Neural cell (in vitro differentiated cells): ENCODE data around the gene MAGEH1. TPM values are rescaled to one million over a fixed set of nuclear protein-coding genes. Genes with fewer than 3 reads are reported as not detected.
"Not testable (repeated sequence)": the region's sequence is repeated elsewhere in the genome, so short reads cannot be mapped to it uniquely, and the experiment has no call there.

Experiments
- H2AFZ ChIP-seq: fragments of 200-600, 300-800 bp; sonication (generic), shearing (Covaris generic); 2 replicates; pipeline ENCODE4 v1.6.0; 2014; ENCODE audit warnings: low read depth, mild to moderate bottlenecking, antibody characterized with exemption, low read length, moderate library complexity
- H3F3A ChIP-seq: fragments of 200-600 bp; shearing (Covaris generic); 2 replicates; pipeline ENCODE4 v1.6.1; 2016; ENCODE audit warnings: mild to moderate bottlenecking, moderate library complexity, mixed read lengths, antibody characterized with exemption, low read length; ENCODE audit not compliant: insufficient read depth, poor library complexity, severe bottlenecking
- H3K27ac ChIP-seq: fragments of 200-600, 300-800 bp; sonication (generic), shearing (Covaris generic); 2 replicates; pipeline ENCODE4 v1.5.1; 2014; ENCODE audit warnings: mild to moderate bottlenecking, low read length, moderate library complexity
- H3K27me3 ChIP-seq: fragments of 300-800, 200-600 bp; sonication (generic), shearing (Covaris generic); 2 replicates; pipeline ENCODE4 v1.6.0; 2014; ENCODE audit warnings: mild to moderate bottlenecking, low read depth, low read length, moderate library complexity; ENCODE audit not compliant: insufficient read depth
- H3K36me3 ChIP-seq: fragments of 300-800, 200-600 bp; sonication (generic), shearing (Covaris generic); 2 replicates; pipeline ENCODE4 v1.5.1; 2014; ENCODE audit warnings: mild to moderate bottlenecking, antibody characterized with exemption, low read length, moderate library complexity; ENCODE audit not compliant: insufficient read depth
- H3K4me2 ChIP-seq: fragments of 300-800, 200-600 bp; sonication (generic), shearing (Covaris generic); 2 replicates; pipeline ENCODE4 v1.6.0; 2014; ENCODE audit warnings: mild to moderate bottlenecking, low read length
- H3K4me3 ChIP-seq: fragments of 300-800, 200-600 bp; sonication (generic), shearing (Covaris generic); 2 replicates; pipeline ENCODE4 v1.5.1; 2014; ENCODE audit warnings: mild to moderate bottlenecking, low read length, moderate library complexity
- H3K79me2 ChIP-seq: fragments of 200-600 bp; shearing (Covaris generic); replicated peaks from 2 replicates; pipeline ENCODE4 v1.6.0; 2014; ENCODE audit warnings: mild to moderate bottlenecking, low read length, moderate library complexity; ENCODE audit not compliant: insufficient read depth
- H3K9ac ChIP-seq: fragments of 300-800, 200-600 bp; sonication (generic), shearing (Covaris generic); 2 replicates; pipeline ENCODE4 v1.6.1; 2016; ENCODE audit warnings: mild to moderate bottlenecking, low read length, mixed read lengths
- H3K9me2 ChIP-seq: fragments of 200-600 bp; shearing (Covaris generic); 2 replicates; pipeline ENCODE4 v1.6.1; 2016; ENCODE audit warnings: mild to moderate bottlenecking, low read length, mixed read lengths; ENCODE audit not compliant: insufficient read depth
- H3K9me3 ChIP-seq: fragments of 200-600, 300-800 bp; sonication (generic), shearing (Covaris generic); 2 replicates; pipeline ENCODE4 v1.6.1; 2016; ENCODE audit warnings: mild to moderate bottlenecking, mixed run types, low read length, moderate library complexity, mixed read lengths
- H4K20me1 ChIP-seq: fragments of 200-600 bp; shearing (Covaris generic); 2 replicates; pipeline ENCODE4 v1.6.1; 2016; ENCODE audit warnings: mild to moderate bottlenecking, mixed run types; ENCODE audit not compliant: insufficient read depth
- EP300 ChIP-seq: fragments of 450-650 bp; conservative IDR thresholded peaks from 2 replicates; pipeline ENCODE4 v1.6.1; 2014; ENCODE audit warnings: antibody characterized with exemption, mild to moderate bottlenecking, moderate library complexity; ENCODE audit not compliant: poor library complexity, severe bottlenecking
- MXI1 ChIP-seq: fragments of 450-650 bp; conservative IDR thresholded peaks from 2 replicates; pipeline ENCODE4 v1.6.1; 2014; ENCODE audit warnings: antibody characterized with exemption, mild to moderate bottlenecking; ENCODE audit not compliant: poor library complexity, severe bottlenecking
- POLR2AphosphoS5 ChIP-seq: IDR thresholded peaks from 2 replicates; pipeline ENCODE4 v1.6.1; 2012
- RAD21 ChIP-seq: fragments of 450-650 bp; conservative IDR thresholded peaks from 2 replicates; pipeline ENCODE4 v1.6.1; 2014; ENCODE audit warnings: antibody characterized with exemption, mild to moderate bottlenecking, moderate library complexity
- SMC3 ChIP-seq: fragments of 450-650 bp; conservative IDR thresholded peaks from 2 replicates; pipeline ENCODE4 v1.6.1; 2014; ENCODE audit warnings: antibody characterized with exemption, mild to moderate bottlenecking, moderate library complexity; ENCODE audit not compliant: poor library complexity
- TAF1 ChIP-seq: IDR thresholded peaks from 2 replicates; pipeline ENCODE4 v1.6.1; 2012; ENCODE audit warnings: low read depth
- polyA plus RNA-seq: library from polyadenylated mRNA; depleted of rRNA; stranded (reverse); fragments of >200 nt; gene quantifications from 2 replicates; pipeline ENCODE4 v1.2.3, GENCODE V29; 2014

MAGEH1 gene
- polyA plus RNA-seq, 1 donor from 2014 or later, result 262 TPM

- Histone ChIP-seq H3K4me2 (no peak overlapping the region), H3K27me3 (no peaks in the 10 kb centered on the region), H3K4me3 (peak overlapping the region; percentile 81), H3K9me2 (no peaks in the 10 kb centered on the region), H3K9me3 (no peaks in the 10 kb centered on the region), H2AFZ (peak overlapping the region; percentile 40), H3F3A (no peaks in the 10 kb centered on the region), H3K27ac (peak overlapping the region; percentile 87), H3K36me3 (no peaks in the 10 kb centered on the region), H3K79me2 (no peaks in the 10 kb centered on the region), H3K9ac (peak overlapping the region; percentile 84), H4K20me1 (no peaks in the 10 kb centered on the region)
- TF ChIP-seq TAF1 (no peak), MXI1 (no peak), SMC3 (no peak), POLR2AphosphoS5 (no peak), EP300 (no peak), RAD21 (no peak)
Observed at GRCh38 chrX:55452833-55453124, 852 bp downstream of the MAGEH1 start.

- H3K4me3 ChIP-seq, H3K79me2 ChIP-seq, H4K20me1 ChIP-seq, H3K36me3 ChIP-seq, H3K27me3 ChIP-seq, H3K4me2 ChIP-seq, H3K9me3 ChIP-seq, H3K9ac ChIP-seq, H3K9me2 ChIP-seq, H3F3A ChIP-seq, H2AFZ ChIP-seq, H3K27ac ChIP-seq: not testable (repeated sequence)
Observed at GRCh38 chrX:55455708-55456107, 3.8 kb downstream of the MAGEH1 start.

DNA sequence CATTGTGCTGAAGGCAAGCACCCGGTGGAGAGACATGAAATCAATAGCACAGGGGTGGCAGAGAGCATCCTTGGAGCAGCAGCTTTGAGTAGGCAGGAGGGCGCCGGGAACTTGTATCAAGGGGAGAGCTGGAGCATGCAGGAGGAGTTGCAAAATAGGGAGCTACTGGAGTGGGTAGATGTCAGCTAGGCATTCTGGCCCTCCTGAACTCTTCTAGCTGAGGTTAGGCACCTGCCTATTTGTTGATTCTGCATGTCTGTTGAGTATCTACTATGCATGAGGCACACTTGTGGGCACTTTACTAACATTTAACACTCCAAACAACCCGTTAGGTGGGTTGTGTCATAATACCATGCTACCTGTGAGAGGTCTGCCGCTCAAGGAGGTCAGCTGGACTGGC is 7.5 kb downstream of the MAGEH1 start:
- H3K4me3 ChIP-seq, H3K9ac ChIP-seq, H3K9me3 ChIP-seq, H2AFZ ChIP-seq, H3K27me3 ChIP-seq, H3K27ac ChIP-seq, H3K9me2 ChIP-seq, H3F3A ChIP-seq, H3K79me2 ChIP-seq, H3K36me3 ChIP-seq, H3K4me2 ChIP-seq, H4K20me1 ChIP-seq: not testable (repeated sequence)

DNA sequence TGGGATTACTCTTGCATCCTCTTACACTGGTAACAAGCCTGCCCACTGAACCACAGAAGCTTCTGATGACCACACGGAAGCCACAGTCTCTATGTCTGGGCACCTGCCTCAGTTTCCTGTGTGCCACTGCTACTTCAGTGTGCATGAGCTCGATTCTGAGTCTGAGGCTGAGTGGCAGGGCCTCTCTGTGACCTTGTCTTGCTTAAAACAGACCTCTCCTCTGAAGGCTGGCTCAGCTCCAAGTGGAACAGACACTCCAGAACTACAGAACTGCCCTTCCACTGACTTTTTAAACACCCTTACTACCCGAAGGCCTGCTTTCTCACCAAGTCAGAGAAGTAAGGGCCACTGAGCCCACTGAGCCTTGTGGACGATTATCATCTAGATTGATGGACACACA is 8.0 kb downstream of the MAGEH1 start:
- not testable (repeated sequence) for H3K4me3 ChIP-seq, H4K20me1 ChIP-seq, H3F3A ChIP-seq, H3K79me2 ChIP-seq, H3K27me3 ChIP-seq, H2AFZ ChIP-seq, H3K36me3 ChIP-seq, H3K9me3 ChIP-seq, H3K9me2 ChIP-seq, H3K9ac ChIP-seq, H3K4me2 ChIP-seq, H3K27ac ChIP-seq

GRCh38 chrX:55464050-55464449 is 12.1 kb downstream of the MAGEH1 start:
- H3K27ac ChIP-seq, H3K27me3 ChIP-seq, H3K9me2 ChIP-seq, H3K4me2 ChIP-seq, H4K20me1 ChIP-seq, H3K36me3 ChIP-seq, H3K9ac ChIP-seq, H3K4me3 ChIP-seq, H2AFZ ChIP-seq, H3K9me3 ChIP-seq, H3K79me2 ChIP-seq, H3F3A ChIP-seq: not testable (repeated sequence)

- not testable (repeated sequence) for H3F3A ChIP-seq, H3K9ac ChIP-seq, H3K27me3 ChIP-seq, H3K79me2 ChIP-seq, H4K20me1 ChIP-seq, H2AFZ ChIP-seq, H3K4me3 ChIP-seq, H3K36me3 ChIP-seq, H3K9me3 ChIP-seq, H3K27ac ChIP-seq, H3K9me2 ChIP-seq, H3K4me2 ChIP-seq
Observed at GRCh38 chrX:55465108-55465507, 13.2 kb downstream of the MAGEH1 start.

DNA sequence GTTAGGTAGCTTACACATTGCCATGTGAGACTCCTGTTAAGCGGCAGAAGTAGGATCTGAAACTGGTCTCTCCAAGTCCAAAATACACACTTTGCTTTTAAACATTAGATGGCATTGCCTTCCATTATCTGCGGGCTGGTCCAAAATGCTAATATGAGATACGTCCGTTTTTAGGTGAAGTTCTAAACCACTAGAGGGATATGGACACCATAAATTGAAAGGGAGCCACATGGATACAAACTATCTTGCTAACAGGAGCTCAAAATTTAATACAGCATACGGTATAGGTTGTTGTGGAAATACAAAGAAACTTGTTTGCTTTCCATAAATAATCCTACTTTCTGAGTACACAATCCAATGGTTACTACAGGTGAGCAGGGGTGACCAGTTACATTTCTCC is 13.9 kb downstream of the MAGEH1 start:
- H3K79me2 ChIP-seq, H3K9me2 ChIP-seq, H3K27me3 ChIP-seq, H3K4me2 ChIP-seq, H3K9ac ChIP-seq, H3K27ac ChIP-seq, H2AFZ ChIP-seq, H4K20me1 ChIP-seq, H3F3A ChIP-seq, H3K9me3 ChIP-seq, H3K4me3 ChIP-seq, H3K36me3 ChIP-seq: not testable (repeated sequence)
